HG02938 (cell line): Measurements from ENCODE around the gene PHLPP2.
"Not testable (repeated sequence)": the region's sequence is repeated elsewhere in the genome, so short reads cannot be mapped to it uniquely, and the experiment has no call there.

Experiments used
- ATAC-seq: cut with Tn5 transposase; IDR thresholded peaks from one replicate; pipeline ENCODE4 v1.9.1; 2021; ENCODE audit warnings: mild to moderate bottlenecking, moderate library complexity; ENCODE audit not compliant: unreplicated experiment

The PHLPP2 gene

DNA sequence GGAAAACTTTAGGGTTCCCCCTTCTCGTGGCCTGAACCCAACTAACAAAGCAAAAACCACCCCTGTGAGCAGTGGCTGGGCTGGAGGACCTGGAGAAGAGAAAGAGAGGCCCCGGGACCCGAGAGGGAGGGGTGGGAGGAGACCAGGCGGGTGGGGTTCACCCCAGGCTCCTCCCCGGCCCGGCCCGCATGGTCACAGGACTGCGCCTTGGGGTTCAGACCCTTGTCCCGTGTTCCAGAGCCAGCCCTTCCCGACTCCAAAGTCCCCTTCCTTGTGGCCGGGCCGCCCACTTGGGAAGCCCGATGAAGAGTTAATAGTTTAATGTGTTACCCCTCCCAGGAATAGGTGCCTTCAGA, 97.7 kb downstream of the PHLPP2 start:
- ATAC-seq, result no peak

DNA sequence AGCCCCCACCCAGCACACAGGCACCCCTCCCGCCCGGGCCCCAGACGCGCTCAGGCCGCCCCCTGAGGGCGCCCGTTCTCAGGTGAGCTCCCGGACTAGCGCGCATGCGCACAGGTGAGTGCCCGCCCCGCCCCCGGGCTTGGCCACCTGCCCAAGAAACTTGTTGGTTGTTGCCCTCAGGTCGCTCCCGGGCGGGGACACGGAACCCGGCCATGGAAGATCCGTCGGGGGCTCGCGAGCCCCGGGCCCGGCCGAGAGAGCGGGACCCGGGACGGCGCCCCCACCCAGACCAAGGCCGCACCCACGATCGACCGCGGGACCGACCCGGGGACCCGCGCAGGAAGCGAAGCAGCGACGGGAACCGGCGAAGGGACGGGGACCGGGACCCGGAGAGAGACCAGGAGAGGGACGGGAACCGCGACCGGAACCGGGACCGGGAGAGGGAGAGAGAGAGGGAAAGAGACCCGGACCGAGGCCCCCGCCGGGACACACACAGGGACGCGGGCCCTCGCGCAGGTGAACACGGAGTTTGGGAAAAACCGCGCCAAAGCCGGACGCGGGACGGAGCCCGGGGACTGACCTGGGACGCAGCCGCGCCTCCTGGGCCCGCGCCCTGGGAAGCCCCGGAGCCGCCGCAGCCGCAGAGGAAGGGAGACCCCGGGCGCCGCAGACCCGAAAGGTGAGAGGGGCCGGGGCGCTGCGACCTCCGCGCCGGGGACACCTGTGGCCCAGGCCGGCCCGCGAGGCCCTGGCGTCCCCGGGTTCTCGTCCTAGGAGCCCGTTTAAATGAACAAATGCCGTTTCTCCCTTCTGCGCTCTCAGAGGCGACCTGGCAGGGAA, 98.3 kb downstream of the PHLPP2 start, which contains the start of gene MARVELD3:
Gene MARVELD3 (plus strand): TSS at position 167 of the 840 bp plus-strand sequence. CDS start 46 bp downstream, at position 213.
- ATAC-seq, result no peak

- ATAC-seq, result no peak
Measured at GRCh38 chr16:71625113-71625850, 99.2 kb downstream of the PHLPP2 start.

DNA sequence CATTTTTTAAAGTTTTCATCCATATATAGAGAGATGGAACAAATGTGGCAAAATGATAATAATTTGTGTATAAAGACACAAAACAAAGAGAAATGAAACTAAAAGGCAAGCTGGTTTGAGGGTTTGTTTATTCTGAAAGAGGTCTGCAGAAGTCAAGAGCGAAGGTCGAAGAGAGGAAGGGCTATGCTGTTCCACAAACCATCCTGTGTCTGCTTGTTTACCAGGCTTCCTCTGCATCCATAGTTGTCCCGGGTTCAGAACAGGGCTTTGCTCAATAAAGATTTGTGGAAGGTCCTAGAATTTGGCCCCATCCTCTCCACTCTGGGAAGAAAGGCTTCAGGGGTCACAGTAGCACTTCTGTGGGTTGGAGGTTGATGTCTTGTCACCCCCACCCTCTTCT, 100.9 kb downstream of the PHLPP2 start:
- no peak for ATAC-seq

GRCh38 chr16:71622088-71622487, 102.4 kb downstream of the PHLPP2 start:
- no peak for ATAC-seq

DNA sequence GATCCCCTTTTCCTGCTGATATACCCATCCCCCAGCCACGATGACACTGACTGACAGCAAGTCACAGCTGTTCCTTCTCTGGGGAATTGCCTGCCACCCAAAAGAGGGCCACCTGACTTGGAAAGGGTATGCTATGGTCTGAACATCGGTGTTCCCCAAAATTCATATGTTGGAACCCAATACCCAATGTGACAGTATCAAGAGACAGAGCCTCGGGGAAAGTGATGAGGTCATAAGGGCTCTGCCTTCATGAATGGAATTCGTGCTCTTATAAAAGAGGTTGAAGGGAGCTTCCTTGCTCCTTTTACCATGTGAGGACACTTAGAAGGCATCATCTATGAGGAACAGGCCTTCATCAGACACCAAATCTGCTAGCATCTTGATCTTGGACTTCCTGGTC, 106.1 kb downstream of the PHLPP2 start:
- no peak for ATAC-seq

DNA sequence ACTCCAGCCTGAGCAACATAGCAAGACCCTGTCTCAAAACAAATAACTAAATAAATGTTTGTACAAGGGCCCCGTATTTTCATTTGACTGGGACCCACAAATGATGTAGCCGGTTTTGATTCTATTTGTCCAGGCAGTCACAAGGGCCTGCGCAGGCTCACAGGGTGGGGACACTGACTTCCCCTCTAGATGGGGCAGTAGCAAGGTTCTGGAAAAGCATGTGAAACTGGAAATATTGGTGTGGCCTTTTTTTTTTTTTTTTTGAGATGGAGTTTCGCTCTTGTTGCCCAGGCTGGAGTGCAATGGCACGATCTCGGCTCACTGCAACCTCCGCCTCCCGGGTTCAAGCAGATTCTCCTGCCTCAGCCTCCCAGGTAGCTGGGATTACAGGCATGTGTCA, 109.5 kb downstream of the PHLPP2 start:
- not testable (repeated sequence) for ATAC-seq

DNA sequence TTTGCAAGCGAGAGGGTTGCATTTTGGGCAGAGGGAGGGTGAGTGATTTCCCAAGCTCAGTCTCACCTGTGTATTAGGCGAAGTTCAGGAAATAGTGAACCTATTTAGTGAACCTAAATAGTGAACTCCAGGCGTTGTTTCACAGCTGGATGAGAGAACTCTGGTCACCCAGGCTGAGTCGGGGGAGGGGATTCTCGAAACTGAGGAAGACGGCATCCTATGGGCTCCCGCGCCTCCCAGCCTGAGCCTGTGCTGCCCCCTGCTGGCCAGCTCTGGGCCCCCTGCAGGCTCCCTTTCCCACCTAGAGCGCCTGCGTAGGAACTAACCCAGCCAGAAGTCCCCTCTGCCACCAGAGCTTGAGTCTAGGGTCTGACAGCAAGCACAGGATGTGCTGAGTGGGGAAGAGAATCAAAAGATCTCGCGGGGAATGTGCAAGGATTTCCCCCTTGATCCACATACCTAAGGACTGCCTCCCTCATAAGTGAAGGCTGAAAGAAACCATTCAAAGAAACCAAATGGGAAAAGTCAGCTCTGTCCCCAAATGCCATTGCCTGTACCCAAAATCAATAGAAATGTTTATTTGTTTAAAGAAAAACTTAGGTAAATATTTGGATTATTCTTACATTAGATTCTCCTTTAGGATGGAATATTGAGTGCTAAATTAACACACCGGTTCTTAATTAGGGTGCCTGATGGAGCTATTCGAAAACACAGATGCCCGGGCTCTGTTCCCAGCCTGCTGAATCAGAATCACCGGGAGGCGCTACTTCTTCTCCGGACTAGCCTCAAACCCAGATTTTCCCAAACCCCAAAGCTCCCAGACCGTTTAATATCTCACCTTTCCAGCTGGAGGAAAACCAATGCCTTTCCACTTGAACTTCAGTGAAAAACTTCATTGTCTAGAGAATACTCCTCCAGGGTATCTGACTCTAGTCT, 113.3 kb downstream of the PHLPP2 start:
- ATAC-seq, result no peak

DNA sequence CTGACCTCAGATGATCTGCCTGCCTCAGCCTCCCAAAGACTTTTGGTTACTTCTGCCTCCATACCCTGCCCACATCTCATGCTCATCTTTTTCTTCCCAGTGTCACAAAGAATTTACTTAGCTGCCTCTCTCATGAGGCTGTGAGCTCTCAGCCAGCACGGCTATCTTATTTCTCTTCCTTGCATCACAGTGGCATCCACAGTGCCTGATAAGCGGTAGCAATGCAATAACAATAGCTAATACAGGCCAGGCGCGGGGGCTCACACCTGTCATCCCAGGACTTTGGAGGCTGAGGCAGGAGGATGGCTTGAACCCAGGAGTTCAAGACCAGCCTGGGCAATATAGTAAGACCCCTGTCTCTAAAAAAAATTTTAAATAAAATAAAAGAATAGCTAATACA, 114.1 kb downstream of the PHLPP2 start:
- no peak for ATAC-seq

GRCh38 chr16:71609066-71609465, 115.4 kb downstream of the PHLPP2 start:
- ATAC-seq, result no peak

- no peak for ATAC-seq
Measured at GRCh38 chr16:71600822-71601221, 123.7 kb downstream of the PHLPP2 start.

GRCh38 chr16:71598426-71598825, 126.1 kb downstream of the PHLPP2 start:
- not testable (repeated sequence) for ATAC-seq

- not testable (repeated sequence) for ATAC-seq
Measured at GRCh38 chr16:71595340-71595826, 129.1 kb downstream of the PHLPP2 start.
